NCI-H2029 (cell line): ENCODE measurements around the gene MTAP.

ENCODE experiments used
- DNase-seq: peaks from one replicate; lab custom pipeline; 2025; lab: John Stamatoyannopoulos, UW

MTAP gene

DNA sequence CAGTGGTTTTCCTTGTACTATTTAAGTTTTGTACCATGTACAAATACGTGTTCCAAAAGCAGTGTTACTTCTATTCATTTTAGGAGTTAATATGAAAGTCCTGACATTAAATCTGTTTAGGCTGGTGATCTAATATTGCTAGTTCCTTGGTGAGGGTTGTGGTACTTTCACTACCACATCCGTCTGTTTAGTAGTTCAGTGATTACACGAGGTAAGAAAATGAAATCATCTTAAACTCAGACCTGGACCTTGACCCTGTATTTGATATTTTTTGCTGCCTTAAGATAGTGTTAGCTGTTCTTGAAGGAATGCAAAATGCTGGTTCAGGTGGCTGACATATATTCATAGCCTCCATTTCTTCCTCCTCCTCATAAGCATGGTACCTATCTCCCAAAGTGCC is 50.3 kb downstream of the MTAP start:
- DNase-seq, result no peak

- DNase-seq, result no peak
These were observed 51.0 kb downstream of the MTAP start for GRCh38 chr9:21853414-21853813.

DNA sequence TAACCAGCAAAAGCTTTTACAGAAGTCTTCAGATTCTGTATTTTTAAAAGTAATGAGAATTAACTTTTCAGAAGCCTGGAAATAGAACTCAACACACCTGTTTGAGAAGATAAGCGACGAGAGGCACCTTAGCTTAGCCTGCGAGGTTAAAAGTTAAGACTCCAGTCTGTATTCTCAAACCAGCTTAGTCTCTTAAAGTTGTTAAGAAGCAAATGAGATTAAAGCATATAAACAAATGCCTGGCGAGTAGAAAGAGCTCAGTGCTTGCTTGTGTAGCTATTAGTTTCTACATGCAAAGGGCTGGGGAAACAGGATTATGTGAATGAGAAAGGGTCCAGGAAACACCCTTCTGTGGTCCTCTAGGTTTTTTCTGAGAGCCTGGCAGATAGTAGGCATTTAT is 51.7 kb downstream of the MTAP start:
- no peak for DNase-seq

GRCh38 chr9:21854594-21854993 is 52.2 kb downstream of the MTAP start:
- no peak for DNase-seq

- no peak for DNase-seq
These were observed 54.1 kb downstream of the MTAP start for GRCh38 chr9:21856301-21857094.

DNA sequence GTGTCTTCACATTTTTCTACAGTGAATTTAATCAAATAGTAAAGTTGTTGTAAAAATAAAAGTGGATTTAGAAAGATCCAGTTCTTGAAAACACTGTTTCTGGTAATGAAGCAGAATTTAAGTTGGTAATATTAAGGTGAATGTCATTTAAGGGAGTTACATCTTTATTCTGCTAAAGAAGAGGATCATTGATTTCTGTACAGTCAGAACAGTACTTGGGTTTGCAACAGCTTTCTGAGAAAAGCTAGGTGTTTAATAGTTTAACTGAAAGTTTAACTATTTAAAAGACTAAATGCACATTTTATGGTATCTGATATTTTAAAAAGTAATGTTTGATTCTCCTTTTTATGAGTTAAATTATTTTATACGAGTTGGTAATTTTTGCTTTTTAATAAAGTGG is 60.4 kb downstream of the MTAP start:
- no peak for DNase-seq

DNA sequence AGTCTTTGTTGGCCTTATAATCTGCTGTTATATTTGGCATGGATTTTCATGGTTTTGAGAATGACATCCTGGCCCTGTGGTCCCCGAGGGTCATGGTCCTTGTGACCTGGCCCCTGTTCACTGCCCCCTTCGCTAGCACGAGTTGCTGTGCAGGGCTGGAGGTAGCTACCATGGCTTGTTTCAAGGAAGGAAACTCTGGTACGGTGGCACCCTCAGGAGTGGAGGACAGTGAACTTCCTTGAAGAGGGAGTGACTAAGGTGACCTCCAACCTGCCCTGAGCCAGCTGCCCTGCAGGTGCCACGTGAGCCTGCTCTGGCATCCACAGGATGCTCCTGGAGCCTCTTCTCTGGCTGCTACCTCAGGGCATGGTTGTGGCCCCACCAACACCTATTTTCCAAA is 62.1 kb downstream of the MTAP start:
- no peak for DNase-seq

DNA sequence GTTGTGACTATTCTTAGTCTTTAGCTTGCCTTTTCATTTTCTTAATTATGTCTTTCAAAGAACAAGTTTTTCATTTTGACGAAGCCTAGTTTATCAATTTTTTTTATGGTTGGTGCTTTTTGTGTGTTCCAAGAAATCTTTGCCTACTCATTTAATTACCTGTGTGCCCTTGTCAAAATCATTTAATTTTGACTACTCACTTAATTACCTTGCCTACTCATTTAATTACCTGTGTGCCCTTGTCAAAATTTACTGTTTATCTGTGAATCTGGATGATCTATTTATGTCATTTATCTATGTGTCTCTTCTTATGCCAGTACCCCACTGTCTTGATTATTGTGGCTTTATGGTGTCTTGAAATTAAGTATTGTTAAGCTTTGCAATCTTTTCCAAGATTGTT is 63.9 kb downstream of the MTAP start:
- DNase-seq, result no peak

GRCh38 chr9:21871256-21871975 is 69.0 kb downstream of the MTAP start:
- DNase-seq, result no peak

DNA sequence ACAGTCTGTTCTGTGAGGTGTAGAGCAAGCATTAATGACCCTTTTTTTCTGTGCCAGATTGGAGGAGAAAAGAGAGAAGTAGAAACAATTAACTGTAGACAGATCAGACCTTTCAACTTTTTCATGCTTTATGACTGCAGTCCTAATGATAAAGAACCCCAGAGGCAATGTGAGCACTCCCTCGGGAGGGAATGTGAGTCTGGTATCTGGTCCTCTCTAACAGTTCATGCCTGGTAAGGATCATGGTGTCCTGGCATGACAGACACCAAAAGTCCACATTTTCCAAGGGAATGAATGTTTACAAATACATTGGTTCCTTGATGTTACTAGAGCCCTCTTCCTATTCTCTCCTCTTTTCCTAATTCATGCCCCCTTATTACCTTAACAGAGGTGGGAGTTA is 70.3 kb downstream of the MTAP start:
- no peak for DNase-seq

- DNase-seq, result no peak
These were observed 71.2 kb downstream of the MTAP start for GRCh38 chr9:21873540-21874221.

DNA sequence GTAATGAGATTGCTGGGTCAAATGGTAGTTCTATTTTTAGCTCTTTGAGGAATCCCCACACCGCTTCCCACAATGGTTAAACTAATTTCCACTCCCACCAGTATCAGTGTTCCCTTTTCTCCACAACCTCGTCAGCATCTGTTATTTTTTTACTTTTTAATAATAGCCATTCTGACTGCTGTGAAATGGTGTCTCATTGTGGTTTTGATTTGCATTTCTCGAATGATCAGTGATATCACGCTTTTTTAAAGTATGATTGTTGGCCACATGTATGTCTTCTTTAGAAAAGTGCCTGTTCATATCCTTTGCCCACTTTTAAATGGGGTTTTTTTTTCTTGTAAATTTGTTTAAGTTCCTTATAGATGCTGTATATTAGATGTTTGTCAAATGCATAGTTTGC is 73.5 kb downstream of the MTAP start:
- DNase-seq, result no peak

DNA sequence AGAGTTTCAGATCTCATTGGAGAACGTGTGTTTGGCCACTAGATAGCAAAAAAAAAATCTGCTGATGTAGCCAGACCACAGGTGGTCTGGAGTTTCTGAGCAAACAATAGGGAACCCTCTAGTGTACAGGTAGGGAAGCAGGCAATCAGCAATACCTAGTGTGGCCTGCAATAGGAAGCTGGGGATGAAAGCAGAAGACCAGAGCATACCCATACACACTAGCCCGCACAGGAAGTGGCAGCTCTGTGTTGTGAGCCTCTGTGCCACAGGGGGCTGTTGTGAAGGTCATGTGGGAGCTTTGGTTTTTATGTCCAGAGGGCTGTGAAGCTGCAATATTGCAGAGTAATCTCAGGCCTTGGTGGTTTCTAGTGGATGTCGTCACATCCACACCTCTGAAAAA is 81.2 kb downstream of the MTAP start:
- no peak for DNase-seq

DNA sequence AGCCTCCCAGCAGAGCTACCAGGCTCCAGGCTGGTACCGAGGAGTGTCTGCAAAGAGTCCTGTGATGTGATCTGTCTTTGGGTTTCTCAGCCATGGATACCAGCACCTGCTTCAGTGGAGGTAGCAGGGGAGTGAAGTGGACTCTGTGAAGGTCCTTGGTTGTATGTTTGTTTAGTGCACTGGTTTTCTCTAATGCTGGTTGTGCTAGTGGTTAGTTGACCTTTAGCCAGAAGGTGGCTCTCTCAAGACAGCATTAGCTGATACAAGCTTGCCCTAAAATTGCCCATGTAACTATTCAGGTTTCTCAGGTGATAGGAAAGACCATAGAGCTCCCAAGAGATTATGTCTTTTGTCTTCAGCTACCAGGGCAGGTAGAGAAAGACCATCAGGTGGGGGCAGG is 87.2 kb downstream of the MTAP start:
- DNase-seq, result no peak

DNA sequence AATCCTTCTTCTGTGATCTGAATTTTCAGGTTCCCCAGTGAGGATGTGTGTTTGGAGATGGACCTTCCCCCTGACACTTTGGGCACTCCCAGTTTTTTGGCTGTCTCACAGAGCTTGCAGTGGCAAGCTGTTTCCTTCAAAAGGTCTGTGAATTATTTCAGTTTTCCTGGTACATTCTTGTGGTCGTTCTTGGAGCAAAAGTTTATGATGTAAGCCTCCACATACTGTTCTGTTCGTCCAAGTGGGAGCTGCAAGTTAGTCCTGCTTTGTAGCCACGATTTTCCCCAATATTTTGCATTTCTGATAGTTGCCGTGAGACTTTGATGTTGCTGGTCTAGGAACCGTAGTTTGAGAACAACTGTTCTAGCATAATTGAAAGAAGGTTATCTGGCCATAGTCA is 88.3 kb downstream of the MTAP start:
- DNase-seq, result no peak

DNA sequence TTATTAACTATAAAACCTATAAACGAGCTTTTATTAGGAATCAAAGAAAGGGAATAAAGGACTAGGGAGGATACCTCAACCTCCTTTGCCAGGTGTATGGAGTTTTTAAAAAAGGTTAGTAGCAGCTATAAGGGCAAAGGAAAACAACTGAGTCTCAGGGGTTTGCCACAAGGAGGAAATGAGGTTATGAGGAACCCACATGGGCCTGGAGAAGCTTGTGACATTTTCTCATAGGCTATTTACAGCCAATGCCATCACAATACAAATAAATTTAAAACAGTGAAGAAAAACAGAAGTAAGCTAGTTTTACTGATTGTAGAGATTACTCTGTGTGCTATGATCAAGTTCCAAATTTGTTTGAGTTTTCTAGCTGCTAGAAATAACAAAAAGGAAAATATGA is 99.1 kb downstream of the MTAP start:
- DNase-seq, result no peak

- DNase-seq, result no peak
These were observed 99.7 kb downstream of the MTAP start for GRCh38 chr9:21902136-21902535.

- no peak for DNase-seq
These were observed 101.0 kb downstream of the MTAP start for GRCh38 chr9:21903380-21903965.

GRCh38 chr9:21904371-21904770 is 101.9 kb downstream of the MTAP start:
- no peak for DNase-seq

GRCh38 chr9:21904776-21905175 is 102.3 kb downstream of the MTAP start:
- DNase-seq, result no peak

GRCh38 chr9:21906213-21906612 is 103.8 kb downstream of the MTAP start:
- DNase-seq, result no peak

- DNase-seq, result no peak
These were observed 104.4 kb downstream of the MTAP start for GRCh38 chr9:21906881-21907280.
